OCI-LY7 (cell line): Measurements from ENCODE around the gene ZNF407.

ENCODE experiments used
- CTCF ChIP-seq: fragments of 200-600 bp; sonication (generic); conservative IDR thresholded peaks from 2 replicates; pipeline ENCODE4 v1.5.1; 2014; ENCODE audit warnings: mild to moderate bottlenecking, antibody characterized with exemption, low read length, moderate library complexity, mixed read lengths
- EZH2phosphoT487 ChIP-seq: fragments of 200-600 bp; sonication (generic); IDR thresholded peaks from 2 replicates; pipeline ENCODE4 v1.6.1; 2018; ENCODE audit warnings: low read depth, borderline replicate concordance, mild to moderate bottlenecking, mixed run types, antibody characterized with exemption, low read length, moderate library complexity, mixed read lengths

DNA sequence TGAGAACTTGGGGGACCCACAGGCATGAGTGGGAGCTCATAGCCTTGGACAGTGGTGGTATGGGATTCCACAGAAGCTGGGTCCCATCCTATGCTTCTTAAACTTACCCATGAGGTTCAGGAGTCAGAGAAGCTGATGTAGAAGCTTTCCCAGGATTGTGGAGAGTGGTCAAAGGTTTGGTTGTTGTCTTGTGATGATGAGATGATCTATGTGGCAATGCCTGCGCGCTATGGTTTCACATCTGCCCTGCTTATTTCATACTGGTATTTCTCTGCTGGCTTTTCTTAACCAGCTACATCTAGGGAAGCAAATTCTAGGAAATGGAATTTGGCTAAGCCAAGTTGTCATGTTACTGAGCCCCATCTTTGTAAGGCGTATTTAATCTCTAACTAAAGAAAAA is 168.6 kb downstream of the ZNF407 start:
- TF ChIP-seq CTCF (no peak), EZH2phosphoT487 (no peak)
